ENCODE measurements around the gene DPEP1.

DNA sequence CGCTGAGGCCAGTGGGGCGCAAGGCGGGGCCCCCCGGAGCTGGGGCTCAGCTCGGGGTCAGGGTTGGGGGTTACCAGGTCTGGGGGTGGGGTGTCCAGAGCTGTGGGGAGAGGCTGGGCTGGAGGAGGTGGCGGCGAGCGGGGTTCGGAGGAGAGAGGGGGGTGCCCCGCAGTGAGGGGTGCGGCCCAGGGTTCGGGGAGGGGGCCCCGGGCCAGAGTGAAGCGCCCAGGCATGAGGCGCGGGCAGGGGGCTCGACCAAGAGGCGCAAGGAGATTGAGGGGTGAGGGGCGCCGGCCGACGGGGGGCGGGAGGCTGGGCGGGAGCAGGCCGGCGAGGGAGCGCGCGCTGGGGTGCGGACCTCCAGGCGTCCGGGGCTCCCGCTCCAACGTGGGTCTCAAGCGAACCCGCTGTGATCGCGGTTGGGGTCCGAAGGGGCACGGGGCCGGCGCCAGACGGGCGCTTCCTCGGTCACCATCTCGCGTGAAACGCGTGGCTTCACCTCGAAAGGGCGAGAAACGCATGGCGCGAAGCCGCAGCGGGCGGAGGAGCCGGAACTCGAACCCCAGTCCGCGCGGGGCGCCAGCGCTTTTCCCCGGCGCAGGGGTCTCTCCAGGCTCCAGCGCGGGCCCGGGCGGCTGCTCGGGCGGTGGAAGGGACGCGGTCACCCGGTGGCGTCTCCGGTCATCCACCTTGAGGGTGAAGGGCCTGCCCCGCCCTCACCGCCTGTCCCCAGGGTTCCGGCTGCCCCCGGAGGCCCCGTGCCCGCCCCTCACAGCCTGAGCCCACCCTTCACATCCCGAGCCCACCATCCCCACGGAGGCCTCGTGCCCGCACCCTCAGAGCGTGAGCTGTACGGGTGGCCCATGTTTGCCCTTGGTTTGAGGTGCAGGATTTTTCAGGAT lies 37.0 kb upstream of the DPEP1 start:
- TF ChIP-seq, protein P1, sequence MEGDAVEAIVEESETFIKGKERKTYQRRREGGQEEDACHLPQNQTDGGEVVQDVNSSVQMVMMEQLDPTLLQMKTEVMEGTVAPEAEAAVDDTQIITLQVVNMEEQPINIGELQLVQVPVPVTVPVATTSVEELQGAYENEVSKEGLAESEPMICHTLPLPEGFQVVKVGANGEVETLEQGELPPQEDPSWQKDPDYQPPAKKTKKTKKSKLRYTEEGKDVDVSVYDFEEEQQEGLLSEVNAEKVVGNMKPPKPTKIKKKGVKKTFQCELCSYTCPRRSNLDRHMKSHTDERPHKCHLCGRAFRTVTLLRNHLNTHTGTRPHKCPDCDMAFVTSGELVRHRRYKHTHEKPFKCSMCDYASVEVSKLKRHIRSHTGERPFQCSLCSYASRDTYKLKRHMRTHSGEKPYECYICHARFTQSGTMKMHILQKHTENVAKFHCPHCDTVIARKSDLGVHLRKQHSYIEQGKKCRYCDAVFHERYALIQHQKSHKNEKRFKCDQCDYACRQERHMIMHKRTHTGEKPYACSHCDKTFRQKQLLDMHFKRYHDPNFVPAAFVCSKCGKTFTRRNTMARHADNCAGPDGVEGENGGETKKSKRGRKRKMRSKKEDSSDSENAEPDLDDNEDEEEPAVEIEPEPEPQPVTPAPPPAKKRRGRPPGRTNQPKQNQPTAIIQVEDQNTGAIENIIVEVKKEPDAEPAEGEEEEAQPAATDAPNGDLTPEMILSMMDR (IDR thresholded peaks at IDR 0.05; ENCODE audit: low read depth, low read length), result no peak
- TF ChIP-seq, protein P2, sequence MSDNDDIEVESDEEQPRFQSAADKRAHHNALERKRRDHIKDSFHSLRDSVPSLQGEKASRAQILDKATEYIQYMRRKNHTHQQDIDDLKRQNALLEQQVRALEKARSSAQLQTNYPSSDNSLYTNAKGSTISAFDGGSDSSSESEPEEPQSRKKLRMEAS (IDR thresholded peaks at IDR 0.05; ENCODE audit: low read depth, low read length), result no peak
- TF ChIP-seq POLR2A (IDR thresholded peaks at IDR 0.05; ENCODE audit: extremely low read depth, insufficient read length) (no peak), MYC (IDR thresholded peaks at IDR 0.05; ENCODE audit: low read depth, low read length) (no peak)
